Esophagus squamous epithelium (tissue), 5 donors: Measurements from ENCODE around the gene ROCK2. TPM values are rescaled to one million over a fixed set of nuclear protein-coding genes. Genes with fewer than 3 reads are reported as not detected.

Experiments
- DNase-seq: peaks from one replicate; lab custom pipeline; 2025; lab: John Stamatoyannopoulos, UW
- H3K27ac ChIP-seq, 4 donors: fragments of 200-600 bp; sonication (generic); one replicate each; pipeline ENCODE4 v1.5.1; 2016 to 2019; ENCODE audit warnings: mild to moderate bottlenecking in 1 of 4
- H3K27me3 ChIP-seq, 4 donors: fragments of 200-600 bp; sonication (generic); 1 replicate in 3 of 4; 2 replicates in 1 of 4; pipeline versions ENCODE4 v1.5.1 to v1.6.0; 2017 to 2021; ENCODE audit warnings: antibody characterized with exemption in 1 of 4
- H3K36me3 ChIP-seq, 3 donors: fragments of 200-600 bp; sonication (generic); one replicate each; pipeline ENCODE4 v1.5.1; 2016 to 2019
- H3K4me1 ChIP-seq, 3 donors: fragments of 200-600 bp; sonication (generic); one replicate each; pipeline ENCODE4 v1.5.1; 2017 to 2019
- H3K4me3 ChIP-seq, 4 donors: fragments of 200-600 bp; sonication (generic); 1 replicate in 3 of 4; 2 replicates in 1 of 4; pipeline ENCODE4 v1.5.1; 2016 to 2019; ENCODE audit warnings: mild to moderate bottlenecking in 2 of 4, moderate library complexity in 1 of 4
- H3K9me3 ChIP-seq, 3 donors: fragments of 200-600 bp; sonication (generic); one replicate each; pipeline ENCODE4 v1.5.1; 2016 to 2019
- CTCF ChIP-seq, 6 experiments: fragments of 450-650 bp in 4 of 6; fragments of 200-600 bp in 2 of 6; sonication (generic) in 2 of 6; IDR thresholded peaks; one replicate each; pipeline ENCODE4 v1.5.1; 2016 to 2019; ENCODE audit warnings: antibody characterized with exemption in 6 of 6, mild to moderate bottlenecking in 4 of 6, moderate library complexity in 4 of 6
- POLR2A ChIP-seq, 4 donors: fragments of 450-650 bp; IDR thresholded peaks; one replicate each; pipeline ENCODE4 v1.6.1; 2017; ENCODE audit warnings: antibody characterized with exemption in 4 of 4, mild to moderate bottlenecking in 4 of 4, moderate library complexity in 3 of 4
- WGBS, 2 donors: methylation state at CpG; one replicate each; pipeline ENCODE4 v1.1.5; 2018; 5-methylcytosine and 5-hydroxymethylcytosine counted together
- intact Hi-C: fragments of 100-400 bp; cut with DNase I; formaldehyde crosslinking; loops from one replicate; pipeline ENCODE4 v1.15.0; 2022
- total RNA-seq, 4 donors: library from RNA; depleted of rRNA; stranded (reverse); fragments of >200 nt; gene quantifications; one replicate each; pipeline ENCODE4 v1.1.0, GENCODE V29; 2016
- donor health status: DM: yes; HTN: yes; CAD: no.

ROCK2 gene
- total RNA-seq, 4 donors from 2014 or later = 15.2 to 50.5 (median 21.4) TPM

GRCh38 chr2:11280713-11281112, 63.7 kb downstream of the ROCK2 start:
- whole genome bisulfite sequencing, 2 donors = 93 to 96% methylated on average over 3 of the region's 3 CpGs
- Histone ChIP-seq H3K9me3 (peaks cover 0 to 4% (median 0%) of the 10 kb centered on the region in 3 donors), H3K4me1 (no peaks in the 10 kb centered on the region), H3K4me3 (no peak overlapping the region), H3K27me3 (no peaks in the 10 kb centered on the region), H3K36me3 (peaks cover 0 to 57% (median 6%) of the 10 kb centered on the region in 3 donors), H3K27ac (no peak overlapping the region)
- no peak for DNase-seq
- intact Hi-C loops = no loop called here
- TF ChIP-seq POLR2A (IDR thresholded peaks at IDR 0.05) (no peak), CTCF (IDR thresholded peaks at IDR 0.05) (no peak)

GRCh38 chr2:11279398-11279797, 65.0 kb downstream of the ROCK2 start:
- H3K27me3 ChIP-seq = no peaks in the 10 kb centered on the region
- no peak overlapping the region for H3K27ac ChIP-seq
- no peak overlapping the region for H3K4me3 ChIP-seq
- intact Hi-C loops = no loop called here
- H3K4me1 ChIP-seq = no peaks in the 10 kb centered on the region
- TF ChIP-seq POLR2A (IDR thresholded peaks at IDR 0.05) (no peak), CTCF (IDR thresholded peaks at IDR 0.05) (no peak)
- H3K36me3 ChIP-seq = peaks cover 0 to 49% (median 0%) of the 10 kb centered on the region in 3 donors
- H3K9me3 ChIP-seq = peaks cover 0 to 4% (median 0%) of the 10 kb centered on the region in 3 donors
- no peak for DNase-seq
- 67 to 97% methylated on average over 4 of the region's 4 CpGs for WGBS, 2 donors

GRCh38 chr2:11278219-11278618, 66.2 kb downstream of the ROCK2 start:
- no peak for DNase-seq
- Histone ChIP-seq H3K4me1 (no peaks in the 10 kb centered on the region), H3K27ac (no peak overlapping the region), H3K4me3 (no peak overlapping the region), H3K36me3 (peaks cover 0 to 38% (median 0%) of the 10 kb centered on the region in 3 donors), H3K9me3 (no peaks in the 10 kb centered on the region), H3K27me3 (no peaks in the 10 kb centered on the region)
- intact Hi-C loops = no loop called here
- TF ChIP-seq POLR2A (IDR thresholded peaks at IDR 0.05) = no peak
- TF ChIP-seq CTCF (IDR thresholded peaks at IDR 0.05) = no peak

GRCh38 chr2:11275910-11276309, 68.5 kb downstream of the ROCK2 start:
- no peaks in the 10 kb centered on the region for H3K4me1 ChIP-seq
- H3K4me3 ChIP-seq = no peak overlapping the region
- TF ChIP-seq CTCF (IDR thresholded peaks at IDR 0.05) (no peak), POLR2A (IDR thresholded peaks at IDR 0.05) (no peak)
- 58 to 67% methylated on average over 4 to 6 of the region's 6 CpGs for WGBS, 2 donors
- H3K36me3 ChIP-seq = peaks cover 0 to 27% (median 0%) of the 10 kb centered on the region in 3 donors
- no peak overlapping the region for H3K27ac ChIP-seq
- intact Hi-C loops = no loop called here
- DNase-seq = no peak
- H3K9me3 ChIP-seq = no peaks in the 10 kb centered on the region
- H3K27me3 ChIP-seq = no peaks in the 10 kb centered on the region

GRCh38 chr2:11270891-11271290, 73.5 kb downstream of the ROCK2 start:
- intact Hi-C loops = no loop called here
- Histone ChIP-seq H3K4me1 (no peaks in the 10 kb centered on the region), H3K27me3 (no peaks in the 10 kb centered on the region), H3K36me3 (peaks cover 0 to 16% (median 0%) of the 10 kb centered on the region in 3 donors), H3K27ac (no peak overlapping the region), H3K4me3 (no peak overlapping the region), H3K9me3 (no peaks in the 10 kb centered on the region)
- WGBS, 2 donors = 87 to 92% methylated on average over 2 of the region's 2 CpGs
- no peak for DNase-seq
- TF ChIP-seq CTCF (IDR thresholded peaks at IDR 0.05) = no peak
- TF ChIP-seq POLR2A (IDR thresholded peaks at IDR 0.05) = no peak
